NT2/D1 (cell line): ENCODE results near the gene PPARGC1A.

Experiments used
- YY1 ChIP-seq: IDR thresholded peaks from 2 replicates; pipeline ENCODE4 v1.6.1; 2011; ENCODE audit not compliant: insufficient read length, insufficient read depth
- ZNF274 ChIP-seq: IDR thresholded peaks from 2 replicates; pipeline ENCODE4 v1.6.1; 2011; ENCODE audit warnings: mild to moderate bottlenecking, low read depth, low read length

DNA sequence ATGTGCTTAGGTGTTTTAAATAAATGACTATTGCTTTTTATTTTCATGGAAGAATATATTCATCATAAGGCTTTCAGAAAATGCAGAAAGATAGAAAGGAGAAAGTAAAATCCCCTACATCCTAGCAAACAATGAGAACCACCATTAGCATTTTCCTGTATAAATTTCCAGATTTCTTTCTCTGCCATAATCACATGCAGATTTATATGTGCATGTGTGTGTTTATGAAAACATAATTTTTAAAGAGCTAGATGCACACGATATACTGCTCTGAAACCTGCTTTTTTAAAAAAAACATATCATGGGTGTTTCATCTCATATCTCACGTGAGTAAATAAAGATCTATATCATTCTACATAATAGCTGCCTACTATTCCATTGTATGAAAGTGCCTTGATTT, 26.4 kb upstream of the PPARGC1A start:
- TF ChIP-seq ZNF274 (no peak), YY1 (no peak)
